ENCODE results near the gene CST4. TPM values are rescaled to one million over a fixed set of nuclear protein-coding genes. Genes with fewer than 3 reads are reported as not detected.

The CST4 gene
- total and polyA plus RNA-seq, 2 experiments from 2014 or later: not detected

GRCh38 chr20:23687986-23688385 lies 852 bp downstream of the CST4 start:
- no peaks in the 10 kb centered on the region for H3K36me3 ChIP-seq (ENCODE audit: insufficient read depth)
- no peak overlapping the region for H3K27ac Mint-ChIP-seq
- H2AFZ ChIP-seq: no peak overlapping the region
- no peak for TF ChIP-seq ZNF462 (CRISPR knock-in tag; IDR thresholded peaks at IDR 0.05)
- TF ChIP-seq POLR2AphosphoS5 (IDR thresholded peaks at IDR 0.05; ENCODE audit: low read depth): no peak
- no peak for TF ChIP-seq ETS1 (IDR thresholded peaks at IDR 0.05)
- no peak for TF ChIP-seq STAT1 (IDR thresholded peaks at IDR 0.05; ENCODE audit: unreplicated experiment)
- no peak for TF ChIP-seq ZNF331 (CRISPR knock-in tag; IDR thresholded peaks at IDR 0.05; ENCODE audit: low read depth)
- TF ChIP-seq REST (IDR thresholded peaks at IDR 0.05; ENCODE audit: unreplicated experiment): no peak
- no peak for TF ChIP-seq EZH2 (IDR thresholded peaks at IDR 0.05; ENCODE audit: low read depth, unreplicated experiment)
- TF ChIP-seq ZNF114 (CRISPR knock-in tag; IDR thresholded peaks at IDR 0.05): no peak
- TF ChIP-seq EZH2phosphoT487 (IDR thresholded peaks at IDR 0.05; ENCODE audit: unreplicated experiment): no peak
- no peak for TF ChIP-seq JUNB (IDR thresholded peaks at IDR 0.05; ENCODE audit: unreplicated experiment)
- TF ChIP-seq CTCF (conservative IDR thresholded peaks at IDR 0.05; ENCODE audit: low read depth in 2 of 2): no peak
- TF ChIP-seq NANOG (IDR thresholded peaks at IDR 0.05; ENCODE audit: borderline replicate concordance): no peak
- TF ChIP-seq CREB1 (CRISPR knock-in tag; IDR thresholded peaks at IDR 0.05; ENCODE audit: low read depth): no peak
- no peak for DNase-seq (ENCODE audit: low spot score)
- H3K4me3 ChIP-seq: no peak overlapping the region
- H3K9me3 Mint-ChIP-seq: no peaks in the 10 kb centered on the region
- H3K4me3 Mint-ChIP-seq: no peak overlapping the region
- H3K4me2 ChIP-seq: no peak overlapping the region
- no peaks in the 10 kb centered on the region for H3K27me3 ChIP-seq (ENCODE audit: insufficient read depth)
- H3K79me2 ChIP-seq (replicated peaks; ENCODE audit: insufficient read depth): no peaks in the 10 kb centered on the region
- no peaks in the 10 kb centered on the region for H4K20me1 ChIP-seq (replicated peaks; ENCODE audit: insufficient read depth)
- peaks cover 3% of the 10 kb centered on the region; the same call in 2 of the 3 replicates for H3K4me1 Mint-ChIP-seq
- H3K9me2 ChIP-seq (ENCODE audit: insufficient read depth): no peaks in the 10 kb centered on the region
- H3K36me3 Mint-ChIP-seq (ENCODE audit: low read depth): no peaks in the 10 kb centered on the region
- no peak for ATAC-seq
- no peak overlapping the region for H3K27ac ChIP-seq (ENCODE audit: low read depth)
- no peaks in the 10 kb centered on the region for H3F3A ChIP-seq (replicated peaks; ENCODE audit: low read depth)
- H3K4me1 ChIP-seq (ENCODE audit: insufficient read depth): no peaks in the 10 kb centered on the region
- peaks cover 10% of the 10 kb centered on the region for H3K27me3 Mint-ChIP-seq (ENCODE audit: insufficient read depth, low read depth, poor library complexity)

Data from GM23338 (cell line).